ENCODE measurements around the gene TRIP4.
"Not testable (repeated sequence)": the region's sequence is repeated elsewhere in the genome, so short reads cannot be mapped to it uniquely, and the experiment has no call there.

TRIP4 gene

DNA sequence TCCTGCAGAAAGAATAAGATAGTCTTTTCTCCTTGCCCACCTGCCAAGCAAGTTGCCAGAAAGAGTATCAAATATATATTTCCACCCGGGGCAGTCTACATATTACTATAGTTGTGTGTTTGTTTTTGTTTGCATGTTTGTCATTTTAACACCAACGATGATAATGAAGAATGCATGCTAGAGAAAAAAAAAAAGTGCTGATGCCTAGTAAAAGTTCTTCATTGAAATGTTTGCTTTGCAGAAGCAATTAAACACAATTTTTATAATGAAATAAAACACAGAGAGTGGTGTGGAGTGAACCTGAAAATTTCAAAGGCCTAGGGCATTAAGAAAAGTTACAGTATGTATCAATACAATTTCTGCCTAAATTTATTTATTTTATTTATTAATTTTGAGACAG is 3.9 kb upstream of the TRIP4 start:
- no peak for DNase-seq

DNA sequence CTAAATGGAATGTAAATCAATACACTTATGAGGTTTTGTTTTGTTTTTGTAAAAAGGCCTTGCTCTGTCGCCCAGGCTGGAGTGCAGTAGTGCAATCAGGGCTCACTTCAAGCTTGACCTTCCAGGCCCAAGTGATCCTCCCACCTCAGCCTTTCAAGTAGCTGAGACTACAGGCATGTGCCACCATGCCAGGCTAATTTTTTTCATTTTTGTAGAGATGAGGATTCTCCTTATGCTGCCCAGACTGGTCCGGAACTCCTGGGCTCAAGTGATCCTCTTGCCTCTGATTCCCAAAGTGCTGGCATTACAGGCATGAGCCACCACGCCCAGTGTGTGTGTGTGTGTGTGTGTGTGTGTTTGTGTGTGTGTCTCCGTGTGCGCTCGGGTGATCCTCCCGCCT is 1.3 kb upstream of the TRIP4 start:
- no peak for DNase-seq

DNA sequence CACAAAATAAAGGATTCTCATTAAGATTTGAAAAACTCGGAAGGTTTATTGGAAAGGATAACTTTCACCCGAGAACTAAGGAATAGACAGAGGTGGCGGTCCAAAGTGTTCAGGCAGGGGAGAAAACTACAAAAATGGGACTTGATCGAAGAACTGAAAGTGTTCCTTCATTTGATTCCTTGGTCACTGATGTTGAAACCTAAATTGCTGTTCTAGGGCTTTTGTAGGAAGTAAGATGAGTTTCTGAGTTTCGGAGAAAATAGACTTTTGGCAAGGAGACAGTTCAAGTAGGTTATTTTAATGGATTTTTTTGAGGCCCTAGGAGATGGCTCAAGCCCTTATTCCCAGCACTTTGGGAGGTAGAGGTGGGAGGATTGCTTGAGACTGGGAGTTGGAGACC is 1.4 kb downstream of the TRIP4 start:
- DNase-seq: no peak

DNA sequence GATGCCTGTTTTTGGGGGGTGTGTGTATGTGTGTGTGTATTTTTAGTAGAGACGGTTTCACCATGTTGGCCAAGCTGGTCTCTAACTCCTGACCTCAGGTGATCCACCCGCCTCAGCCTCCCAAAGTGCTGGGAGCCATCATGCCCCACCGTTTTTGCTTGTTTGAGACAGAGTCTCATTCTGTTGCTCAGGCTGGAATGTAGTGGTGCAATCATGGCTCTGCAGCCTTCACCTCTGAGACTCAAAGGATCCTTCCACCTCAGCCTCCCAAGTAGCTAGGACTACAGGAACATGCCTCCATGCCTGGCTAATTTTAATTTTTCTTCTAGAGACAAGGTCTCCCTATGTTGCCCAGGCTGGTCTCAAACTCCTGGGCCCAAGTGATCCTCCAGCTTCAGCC is 4.8 kb downstream of the TRIP4 start:
- not testable (repeated sequence) for DNase-seq

DNA sequence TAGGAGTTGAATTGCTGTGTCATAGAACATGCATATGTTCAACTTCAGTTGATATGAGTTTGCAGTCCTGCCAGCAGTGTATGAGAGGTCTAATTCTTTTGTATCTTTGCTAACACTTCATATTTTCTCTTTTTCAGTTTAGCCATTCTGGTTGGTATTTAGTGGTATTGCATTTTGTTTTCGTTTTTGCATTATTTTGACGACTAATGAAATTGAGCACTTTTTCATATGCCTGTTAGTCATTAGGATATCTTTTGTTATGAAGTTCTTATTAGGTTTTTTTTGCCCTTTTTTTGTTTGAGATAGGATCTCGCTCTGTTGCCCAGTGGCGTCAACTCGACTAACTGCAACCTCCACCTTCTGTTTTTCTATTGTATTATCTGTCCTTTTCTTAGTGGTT is 9.2 kb downstream of the TRIP4 start:
- DNase-seq: no peak

DNA sequence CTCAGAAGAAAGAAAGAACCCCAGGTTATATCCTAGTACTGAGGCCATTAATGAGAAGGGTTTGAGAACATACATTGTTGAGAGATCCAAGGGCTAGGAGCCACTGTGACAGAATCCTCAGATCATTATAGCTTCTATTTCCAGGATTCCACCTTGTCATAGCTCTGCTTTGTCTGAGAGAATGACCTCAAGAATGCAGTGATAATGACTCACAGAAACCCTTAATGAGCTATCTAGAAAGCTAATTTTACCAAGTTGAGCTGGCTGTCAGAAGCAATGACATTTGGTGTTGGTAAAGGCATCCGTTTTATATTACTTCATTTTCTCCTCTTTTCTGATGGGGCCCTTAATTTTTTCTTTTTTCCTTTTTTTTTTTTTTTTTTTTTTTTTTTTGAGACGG is 10.9 kb downstream of the TRIP4 start:
- DNase-seq: no peak

DNA sequence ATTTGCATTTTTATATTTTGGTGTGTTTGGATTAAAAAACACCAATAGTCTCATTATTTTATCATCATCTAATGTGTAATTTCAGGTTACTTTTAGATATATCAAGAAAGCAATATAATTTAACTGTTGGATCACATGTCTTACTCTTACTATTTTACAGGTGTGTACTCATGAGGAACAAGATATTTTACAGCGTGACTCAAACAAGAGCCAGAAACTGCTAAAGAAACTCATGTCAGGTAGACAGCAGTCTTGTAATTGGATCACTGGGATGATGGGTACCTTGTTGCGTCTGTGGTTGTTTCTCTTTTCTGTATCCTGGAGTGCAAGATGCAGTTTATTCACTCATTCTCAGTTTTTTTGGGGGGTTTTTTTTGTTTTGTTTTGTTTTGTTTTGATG is 12.9 kb downstream of the TRIP4 start:
- DNase-seq: no peak

DNA sequence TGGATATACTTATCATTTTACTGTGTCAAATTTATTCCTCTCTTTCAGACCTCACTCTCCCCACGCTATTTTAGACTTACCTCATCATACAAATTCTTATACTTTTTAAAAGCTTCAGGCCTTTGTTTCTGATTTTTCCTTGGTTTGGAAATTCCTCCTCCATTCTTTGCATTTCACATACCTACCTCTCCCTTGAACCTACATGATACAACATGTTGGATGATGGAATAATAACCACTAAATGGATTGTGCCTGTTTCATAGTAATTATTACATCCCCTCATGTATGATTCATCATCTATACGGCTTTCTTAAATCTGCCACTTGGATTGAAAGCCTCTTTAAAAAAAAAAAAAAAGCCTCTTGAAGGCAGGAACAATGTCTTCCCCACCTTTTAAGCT is 24.6 kb downstream of the TRIP4 start:
- DNase-seq: no peak

DNA sequence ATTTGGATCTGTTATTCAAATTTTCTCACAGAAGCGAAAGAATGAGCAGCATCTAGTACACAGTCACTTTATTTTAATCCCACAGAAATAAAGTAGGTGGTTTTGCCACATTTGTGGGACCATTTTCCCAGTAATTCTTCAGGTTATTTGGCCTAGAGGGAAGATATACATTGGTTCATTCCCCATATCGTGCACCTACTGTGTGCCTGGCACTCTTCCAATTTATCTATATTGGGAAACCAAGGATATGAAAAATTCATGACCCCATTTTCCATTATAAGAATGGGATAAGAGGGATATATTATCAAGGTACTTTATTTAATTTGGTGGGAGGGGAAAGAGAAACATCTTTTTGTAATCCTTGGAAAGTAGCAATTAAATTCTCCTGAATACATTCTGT is 35.1 kb downstream of the TRIP4 start:
- DNase-seq: no peak

DNA sequence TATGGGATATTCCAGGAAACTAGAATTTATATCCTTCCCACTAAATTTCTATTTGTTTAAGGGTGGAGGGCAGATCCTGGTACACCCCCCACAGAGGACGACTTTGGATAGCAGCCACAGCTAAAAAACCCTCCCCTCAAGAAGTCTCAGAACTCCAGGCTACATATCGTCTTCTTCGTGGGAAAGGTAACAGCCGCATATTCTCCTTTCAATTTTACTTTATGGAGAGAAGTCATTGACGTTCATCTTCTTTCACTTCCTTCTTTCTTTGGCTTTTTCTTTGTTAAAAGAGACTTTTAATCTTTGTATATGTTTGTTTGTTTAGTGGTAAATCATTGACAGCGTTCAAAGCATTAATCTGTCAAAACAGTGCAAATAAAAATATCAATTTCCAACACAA is 36.3 kb downstream of the TRIP4 start:
- no peak for DNase-seq

DNA sequence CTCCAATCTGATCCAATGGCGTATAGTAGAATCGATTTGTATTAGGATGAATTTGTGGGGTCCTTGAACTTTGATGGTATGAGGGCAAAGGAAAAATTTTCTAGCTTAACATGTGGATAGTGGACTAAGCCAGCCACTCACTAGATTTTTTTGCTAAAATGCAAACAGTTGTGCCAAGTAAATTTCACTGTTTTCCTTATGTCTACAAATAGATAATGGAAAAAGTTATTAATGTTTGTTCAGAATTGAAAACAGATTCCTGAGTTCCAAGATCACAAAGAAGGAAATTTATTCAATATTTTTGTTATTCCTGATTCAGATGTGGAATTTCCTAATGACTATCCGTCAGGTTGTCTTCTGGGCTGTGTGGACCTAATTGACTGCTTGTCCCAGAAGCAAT is 37.6 kb downstream of the TRIP4 start:
- no peak for DNase-seq

DNA sequence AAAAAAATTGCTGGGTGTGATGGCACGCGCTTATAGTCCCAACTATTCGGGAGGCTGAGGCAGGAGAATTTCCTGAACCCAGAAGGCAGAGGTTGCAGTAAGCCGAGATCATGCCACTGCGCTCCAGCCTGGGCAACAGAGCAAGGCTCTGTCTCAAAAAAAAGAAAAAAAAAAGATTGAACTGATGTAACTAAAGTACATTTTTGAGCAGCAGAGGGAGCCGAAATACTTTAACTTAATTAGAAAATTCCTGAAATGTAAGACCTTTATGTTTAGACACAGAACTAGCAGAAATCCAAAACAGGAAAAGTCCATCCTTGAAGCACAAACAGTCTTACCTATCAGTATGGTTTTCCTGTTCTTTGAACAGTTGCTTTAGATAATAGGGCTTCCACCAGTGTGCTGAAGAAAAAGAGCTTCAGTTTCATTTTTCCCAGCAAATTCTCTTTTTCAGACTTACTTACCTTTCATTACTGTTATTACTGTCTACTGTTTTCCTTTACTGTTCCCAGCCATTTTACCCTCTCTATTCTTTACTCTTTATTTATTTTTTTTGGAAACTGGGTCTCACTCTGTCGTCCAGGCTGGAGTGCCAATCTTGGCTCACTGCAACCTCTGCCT is 39.3 kb downstream of the TRIP4 start:
- peak; percentile 61 for DNase-seq

DNA sequence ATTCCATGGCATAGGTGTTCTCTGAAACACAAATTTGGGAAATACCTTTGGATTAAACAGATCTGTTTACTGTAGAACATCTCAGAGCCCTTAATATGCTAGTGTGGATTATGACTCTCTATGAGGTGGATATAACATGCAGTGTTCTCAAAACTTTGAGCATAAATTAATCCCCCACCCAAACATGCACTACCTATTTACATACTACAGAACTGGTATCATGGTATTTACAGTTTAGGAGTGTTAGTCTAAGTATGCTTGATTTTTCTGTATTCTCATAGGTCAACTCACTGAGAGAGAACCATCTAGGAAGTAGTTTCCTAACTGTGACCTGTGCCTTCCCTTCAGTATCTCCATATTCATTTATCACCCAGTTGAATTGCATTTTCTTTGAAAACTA is 41.8 kb downstream of the TRIP4 start:
- no peak for DNase-seq

DNA sequence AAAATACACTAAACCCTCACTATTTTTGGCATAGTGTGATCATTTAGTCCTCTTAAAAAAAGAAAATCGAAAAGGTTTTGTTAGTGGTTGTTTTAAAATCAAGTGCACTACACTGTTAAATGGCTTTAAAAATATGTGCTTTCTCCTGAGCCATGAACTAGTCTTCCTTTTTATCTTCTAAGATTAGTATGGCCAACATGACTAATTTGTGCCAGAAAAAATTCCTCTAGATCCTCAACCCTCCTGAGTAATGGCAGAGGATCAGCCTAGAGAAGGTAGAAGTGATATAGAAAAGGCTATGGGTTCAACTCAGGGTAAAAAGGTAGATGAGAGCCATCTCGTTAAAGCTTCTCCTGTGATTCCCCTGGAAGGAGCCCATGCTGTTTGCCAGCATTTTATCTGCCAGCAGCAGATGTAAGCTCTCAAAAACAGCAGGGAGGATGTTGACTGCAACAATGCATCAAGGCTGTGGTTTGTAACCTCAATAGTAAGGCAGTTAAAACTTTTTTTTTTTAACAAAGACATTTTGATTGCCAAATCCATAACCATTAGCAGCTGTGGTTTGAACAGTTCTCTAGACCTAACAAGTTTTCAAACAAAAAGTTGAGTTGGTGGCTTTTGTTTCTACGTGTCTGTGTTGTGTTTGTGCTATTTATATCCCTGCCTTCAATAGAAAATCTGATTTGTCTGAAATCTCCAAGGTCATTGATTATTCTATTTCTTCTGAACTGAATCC is 42.5 kb downstream of the TRIP4 start:
- peak; percentile 97 for DNase-seq

DNA sequence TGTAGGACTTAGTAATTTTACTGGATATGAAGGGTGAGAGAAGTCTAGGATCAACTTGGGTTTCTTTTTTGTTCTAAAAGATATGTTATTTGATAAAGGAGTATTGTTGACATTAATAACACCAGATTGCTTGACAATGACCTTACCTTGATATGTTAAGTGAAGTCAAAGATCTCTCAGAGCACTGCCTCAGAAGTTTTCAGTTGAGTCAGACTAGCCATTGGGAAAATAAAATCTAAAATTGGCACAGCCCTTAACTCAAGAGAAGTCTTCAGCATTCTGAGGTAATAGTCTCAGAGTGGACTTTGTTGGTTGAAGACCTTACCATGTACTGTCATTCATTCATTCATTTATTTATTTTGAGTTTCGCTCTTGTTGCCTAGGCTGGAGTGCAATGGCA is 50.3 kb downstream of the TRIP4 start:
- DNase-seq: no peak

DNA sequence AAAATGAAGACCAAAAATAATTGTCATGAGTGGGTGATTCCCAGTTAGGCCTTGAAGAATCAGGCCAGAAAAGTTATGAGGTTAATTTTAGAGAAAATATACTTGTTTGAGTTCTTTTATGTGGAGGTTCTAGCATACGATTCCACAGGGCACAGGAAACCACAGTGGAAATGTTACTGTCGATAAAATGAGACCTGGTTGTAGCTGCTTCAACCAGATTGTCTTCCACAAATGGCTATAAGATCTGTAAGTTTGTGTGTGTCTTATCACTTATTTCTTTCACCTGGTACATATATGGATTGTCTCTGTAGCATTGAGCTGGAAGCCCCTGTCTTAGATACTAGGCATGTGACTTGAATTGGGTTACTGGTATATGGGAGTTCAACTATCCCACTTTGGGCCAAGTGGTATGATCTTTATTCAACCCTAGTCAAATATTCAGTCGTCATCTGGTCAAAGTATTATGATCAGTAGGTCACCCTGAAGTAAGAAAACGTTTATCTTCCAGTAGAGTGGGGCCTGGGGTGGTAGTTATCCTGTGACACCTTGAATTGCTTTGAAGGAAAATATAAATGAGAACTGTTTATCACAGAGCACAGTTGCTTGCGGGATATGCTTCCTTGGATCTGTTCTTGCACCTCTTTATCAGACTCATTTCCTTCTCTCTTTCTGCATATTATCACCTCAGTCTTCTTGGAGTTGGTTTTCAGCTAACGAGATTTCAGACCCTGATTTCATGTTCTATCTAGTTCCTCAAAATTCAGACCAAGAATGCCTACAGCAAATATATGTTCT is 51.2 kb downstream of the TRIP4 start:
- DNase-seq: peak; percentile 95

DNA sequence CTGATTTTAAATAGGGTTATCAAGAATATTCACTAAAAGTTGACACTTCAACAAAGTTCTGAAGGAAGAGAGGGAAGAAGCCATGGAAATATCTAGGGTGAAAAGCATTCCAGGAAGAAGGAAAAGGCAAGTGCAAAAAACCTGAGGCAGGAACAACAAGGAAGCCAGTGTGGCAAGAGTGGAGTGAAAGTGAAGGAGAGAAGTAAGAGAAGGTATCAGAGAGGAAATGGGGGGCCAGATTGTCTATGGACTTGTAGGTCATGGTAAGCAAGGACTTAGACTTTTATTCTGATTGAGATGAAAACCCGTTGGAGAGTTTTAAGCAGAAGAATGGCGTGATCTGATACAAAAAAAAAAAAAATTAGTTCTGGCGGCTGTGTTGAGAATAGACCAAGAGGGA is 54.2 kb downstream of the TRIP4 start:
- no peak for DNase-seq

DNA sequence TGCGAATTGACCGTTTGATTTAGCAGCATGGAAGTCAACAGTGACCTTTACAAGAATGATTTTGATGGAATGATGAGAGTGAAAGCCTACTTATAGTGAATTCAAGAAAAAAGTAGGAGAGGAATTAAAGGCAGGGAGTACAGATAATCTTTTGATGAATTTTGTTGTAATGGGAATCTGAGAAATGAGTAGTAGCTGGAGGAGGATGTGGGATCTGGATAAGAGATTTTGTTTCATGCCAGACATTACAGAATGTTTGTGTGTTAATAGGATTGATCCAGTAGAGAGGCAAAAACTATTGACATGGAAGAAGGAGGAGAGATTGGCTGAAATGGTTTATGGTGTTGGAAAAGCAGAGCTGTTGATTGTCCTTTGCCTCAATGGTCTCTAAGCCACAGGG is 55.4 kb downstream of the TRIP4 start:
- DNase-seq: no peak

DNA sequence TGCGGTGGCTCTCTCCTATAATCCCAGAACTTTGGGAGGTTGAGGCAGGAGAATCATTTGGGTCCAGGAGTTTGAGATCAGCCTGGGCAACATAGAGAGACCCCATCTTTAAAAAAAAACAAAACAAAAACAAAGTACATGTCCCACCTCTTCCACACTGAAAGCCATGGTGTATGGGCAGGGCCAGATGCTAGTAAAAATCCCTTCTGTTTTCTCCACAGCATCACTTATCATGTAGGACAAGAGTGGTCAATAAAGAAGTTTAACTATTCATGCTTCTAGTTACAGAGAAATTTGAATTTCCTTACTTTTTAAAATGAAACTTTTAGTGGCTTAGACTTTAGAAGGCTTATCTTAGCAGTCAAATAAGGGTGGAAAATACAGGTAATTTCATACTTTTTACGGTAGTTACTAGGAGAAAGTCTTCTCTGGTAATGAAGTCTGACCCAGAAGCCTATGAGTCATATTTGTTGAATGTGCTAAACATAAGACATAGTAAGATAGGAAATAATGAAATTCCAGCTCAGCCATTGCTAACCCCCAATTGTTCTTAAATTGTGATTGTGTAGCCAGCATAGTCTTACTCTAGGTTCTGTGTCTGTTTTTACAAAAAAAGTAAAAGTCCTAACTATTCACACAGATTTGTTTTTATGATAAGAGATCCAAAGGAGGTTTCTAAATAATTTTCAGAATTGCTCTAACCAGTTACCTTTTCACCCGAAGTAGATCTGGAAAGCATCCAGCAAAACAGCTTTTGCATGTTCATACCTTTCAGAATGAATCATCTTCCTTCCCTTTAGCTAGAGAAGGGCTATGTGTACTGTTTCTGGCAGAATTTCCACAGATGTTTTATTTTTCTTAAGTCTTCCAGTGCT is 56.3 kb downstream of the TRIP4 start:
- peak; percentile 35 for DNase-seq

DNA sequence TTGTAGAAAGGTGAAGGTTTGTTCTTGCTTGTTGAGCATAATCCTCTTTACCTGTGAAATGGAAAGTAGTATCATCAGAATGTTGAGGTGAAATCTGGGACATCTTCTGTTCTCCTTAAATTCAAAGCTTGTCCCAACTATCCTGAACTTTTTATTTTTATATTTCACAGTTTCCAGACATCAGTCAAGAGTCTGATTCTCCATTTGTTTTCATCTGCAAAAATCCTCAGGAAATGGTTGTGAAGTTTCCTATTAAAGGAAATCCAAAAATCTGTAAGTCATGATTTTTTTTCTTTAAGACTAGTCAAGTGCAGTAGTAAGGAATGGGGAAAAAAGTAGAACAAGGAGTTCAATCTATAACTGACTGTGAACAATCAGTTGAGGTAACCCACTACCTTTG is 57.2 kb downstream of the TRIP4 start:
- no peak for DNase-seq

DNA sequence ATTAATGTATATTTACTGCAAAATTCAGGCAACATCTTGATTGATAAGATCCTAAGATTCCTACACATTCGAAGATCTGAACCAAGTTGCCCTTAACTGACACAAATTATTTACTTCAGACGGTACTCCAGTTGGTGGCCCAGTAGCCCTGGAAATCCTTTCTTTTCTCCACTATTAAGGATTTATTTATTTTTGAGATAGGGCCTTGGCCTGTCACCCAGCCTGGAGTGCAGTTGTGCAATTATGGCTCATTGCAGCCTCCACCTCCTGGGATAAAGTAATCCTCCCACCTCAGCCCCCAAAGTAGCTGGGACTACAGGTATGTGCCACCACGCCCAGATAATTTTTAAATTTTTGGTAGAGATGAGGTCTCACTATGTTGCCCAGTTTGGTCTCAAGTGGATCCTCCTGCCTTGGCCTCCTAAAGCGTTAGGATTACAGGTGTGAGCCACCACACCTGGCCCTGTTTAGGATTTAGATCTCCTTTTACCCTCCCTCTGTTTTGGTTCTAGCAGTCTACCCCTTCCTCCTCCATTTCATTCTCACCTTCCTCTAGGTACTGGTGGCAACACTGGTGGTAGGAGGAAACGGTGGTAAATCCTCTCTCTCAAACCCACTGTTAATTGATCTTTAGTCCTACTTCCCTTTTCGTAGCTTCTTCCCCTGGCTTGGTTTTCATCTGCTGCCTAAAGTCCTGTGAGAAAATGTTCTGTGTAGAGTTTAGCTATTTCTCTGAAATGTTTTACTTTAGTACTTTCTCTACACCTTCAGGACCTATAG is 60.1 kb downstream of the TRIP4 start:
- DNase-seq: peak; percentile 59

DNA sequence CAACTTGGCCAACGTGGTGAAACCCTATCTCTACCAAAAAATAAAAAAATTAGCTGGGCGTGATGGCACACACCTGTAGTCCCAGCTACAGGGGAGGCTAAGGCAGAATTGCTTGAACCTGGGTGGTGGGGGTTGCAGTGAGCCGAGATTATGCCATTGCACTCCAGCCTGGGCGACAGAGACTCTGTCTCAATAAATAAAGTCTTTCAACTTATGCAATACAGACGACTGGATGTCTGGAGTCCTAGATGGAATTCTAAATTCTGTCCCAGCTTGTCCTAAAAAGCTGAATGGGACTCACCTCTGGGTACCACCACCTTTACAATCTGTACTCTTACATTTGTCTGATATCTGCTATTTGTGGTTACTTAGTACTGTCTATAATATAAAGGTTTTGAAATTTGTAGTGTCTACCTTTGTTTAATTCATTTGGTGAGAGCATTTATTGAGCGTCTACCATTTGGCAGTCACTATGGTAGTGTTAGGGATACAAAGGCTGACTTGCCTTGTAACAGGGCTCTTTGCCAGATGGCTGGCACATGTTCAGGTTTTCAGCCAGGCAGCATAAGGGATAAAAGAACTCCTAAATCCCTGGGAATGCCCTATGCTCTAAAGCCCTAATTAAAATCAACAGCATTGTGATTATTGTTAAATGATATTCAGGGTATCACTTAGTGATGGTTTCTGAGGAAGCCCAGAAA is 65.5 kb downstream of the TRIP4 start:
- DNase-seq: no peak
